Fibroblast of the aortic adventitia (primary cell): ENCODE measurements around the gene ZNF30. TPM values are rescaled to one million over a fixed set of nuclear protein-coding genes. Genes with fewer than 3 reads are reported as not detected.

Experiments used
- DNase-seq: peaks from one replicate; pipeline ENCODE4 v3.0.0-alpha.2; 2010; ENCODE audit warnings: low read depth
- H3K4me3 ChIP-seq: 2 replicates; pipeline ENCODE4 v1.5.1; 2011; ENCODE audit warnings: low read depth, mild to moderate bottlenecking, control low read depth, low read length, moderate library complexity
- CTCF ChIP-seq: IDR thresholded peaks from 2 replicates; pipeline ENCODE4 v1.5.1; 2011; ENCODE audit warnings: mild to moderate bottlenecking, low read length, control low read depth, inconsistent platforms; ENCODE audit not compliant: insufficient read depth
- total RNA-seq: library from RNA; depleted of rRNA; stranded (reverse); fragments of >200 nt; gene quantifications from 2 replicates; pipeline ENCODE4 v1.2.3, GENCODE V29; 2012; ENCODE audit warnings: low replicate concordance

The ZNF30 gene
- 1.9 and 4.2 TPM in 2 replicates for total RNA-seq

- H3K4me3 ChIP-seq = peak within 1 kb of the TSS; percentile 79
- TF ChIP-seq CTCF = no peak
- peak; percentile 90 for DNase-seq
These were observed at the start of gene ZNF30 for GRCh38 chr19:34926685-34927375. TSS of gene ZNF30 (plus strand) at chr19:34926903. CDS start at chr19:34929948, 3,045 bp downstream.

GRCh38 chr19:34879563-34879962 lies 47.1 kb upstream of the ZNF30 start:
- H3K4me3 ChIP-seq = no peak overlapping the region
- TF ChIP-seq CTCF = no peak
- no peak for DNase-seq

- no peak for TF ChIP-seq CTCF
- no peak overlapping the region for H3K4me3 ChIP-seq
- no peak for DNase-seq
These were observed 46.7 kb upstream of the ZNF30 start for GRCh38 chr19:34880034-34880433.

- no peak overlapping the region for H3K4me3 ChIP-seq
- no peak for TF ChIP-seq CTCF
- DNase-seq = no peak
These were observed 44.7 kb upstream of the ZNF30 start for GRCh38 chr19:34881982-34882381.

GRCh38 chr19:34888091-34888490 lies 38.6 kb upstream of the ZNF30 start:
- TF ChIP-seq CTCF = no peak
- DNase-seq = no peak
- H3K4me3 ChIP-seq = no peak overlapping the region

GRCh38 chr19:34900245-34900644 lies 26.5 kb upstream of the ZNF30 start:
- no peak overlapping the region for H3K4me3 ChIP-seq
- no peak for DNase-seq
- TF ChIP-seq CTCF = no peak
